Astrocyte (in vitro differentiated cells and primary cell): ENCODE results near the gene SLC39A9.

Experiments used
- CTCF ChIP-seq: IDR thresholded peaks from 2 replicates; pipeline ENCODE4 v1.5.1; 2011; ENCODE audit warnings: low read depth, mild to moderate bottlenecking, inconsistent platforms, low read length, moderate library complexity; ENCODE audit not compliant: insufficient read depth
- EZH2 ChIP-seq: IDR thresholded peaks from 2 replicates; pipeline ENCODE4 v1.6.1; 2012; ENCODE audit warnings: mild to moderate bottlenecking, low read length, inconsistent platforms; ENCODE audit not compliant: insufficient read depth

GRCh38 chr14:69408331-69408960 is 10.0 kb downstream of the SLC39A9 start:
- TF ChIP-seq CTCF, result no peak
- no peak for TF ChIP-seq EZH2
